Activated naive CD4-positive, alpha-beta T cell treated with anti-CD3 and anti-CD28 coated beads, Interleukin-2, amount 50 U/mL, for 24 hours (primary cell): ENCODE results near the gene PTPRK.

Source experiments
- H3K27ac Mint-ChIP-seq: one replicate; pipeline ENCODE4 v1.8.0; 2021; ENCODE audit warnings: mild to moderate bottlenecking, mixed read lengths
- H3K27me3 Mint-ChIP-seq: one replicate; pipeline ENCODE4 v1.8.0; 2021; ENCODE audit warnings: mixed read lengths
- H3K36me3 Mint-ChIP-seq: one replicate; pipeline ENCODE4 v1.8.0; 2021; ENCODE audit warnings: mixed read lengths
- H3K4me1 Mint-ChIP-seq: one replicate; pipeline ENCODE4 v1.8.0; 2021; ENCODE audit warnings: mixed read lengths
- H3K4me3 Mint-ChIP-seq: one replicate; pipeline ENCODE4 v1.8.0; 2021; ENCODE audit warnings: mild to moderate bottlenecking, mixed read lengths
- H3K9me3 Mint-ChIP-seq: one replicate; pipeline ENCODE4 v1.8.0; 2021; ENCODE audit warnings: mixed read lengths

The PTPRK gene

DNA sequence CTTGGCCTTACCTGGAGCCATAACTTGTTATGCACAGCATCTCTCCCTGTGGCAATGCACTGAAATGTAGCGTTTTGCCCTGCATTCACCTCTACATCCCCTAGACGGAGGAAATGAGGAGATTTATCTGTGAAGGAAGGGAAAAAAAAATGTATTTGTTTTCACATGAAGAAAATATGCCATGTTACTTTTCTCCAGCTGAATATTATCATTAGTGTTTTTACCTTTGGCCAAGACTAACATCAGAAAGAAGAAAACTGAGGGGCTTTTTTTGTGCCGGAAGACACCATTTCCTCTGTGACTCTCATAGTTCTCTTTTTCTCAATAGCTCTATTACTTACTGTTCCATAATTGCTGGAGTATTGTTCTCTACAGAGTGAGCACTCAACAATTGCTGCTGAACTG lies 280.4 kb downstream of the PTPRK start:
- no peaks in the 10 kb centered on the region for H3K27me3 Mint-ChIP-seq
- H3K9me3 Mint-ChIP-seq = peaks cover 8% of the 10 kb centered on the region
- H3K4me1 Mint-ChIP-seq = peaks cover 8% of the 10 kb centered on the region
- H3K27ac Mint-ChIP-seq = no peak overlapping the region
- H3K4me3 Mint-ChIP-seq = peak overlapping the region; percentile 49
- H3K36me3 Mint-ChIP-seq = no peaks in the 10 kb centered on the region

DNA sequence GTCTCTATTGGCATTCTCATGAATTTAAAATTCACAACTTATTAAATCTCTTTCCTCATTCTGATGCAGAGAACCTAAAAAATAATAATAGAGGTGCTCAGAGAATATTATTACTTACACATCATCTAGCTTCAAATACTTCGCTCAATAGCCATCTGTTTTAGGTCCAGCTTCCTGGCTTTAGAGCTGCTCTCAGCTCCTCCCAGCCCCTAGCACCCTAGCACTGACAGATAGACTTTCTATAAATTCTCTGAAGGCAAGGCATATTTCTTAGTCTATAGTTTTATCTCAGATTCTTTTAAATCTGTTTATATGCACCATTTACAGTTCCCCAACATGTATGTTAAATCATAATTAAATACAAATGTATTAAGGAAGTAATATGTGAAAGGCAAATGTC lies 281.3 kb downstream of the PTPRK start:
- Mint-ChIP-seq H3K9me3 (peaks cover 5% of the 10 kb centered on the region), H3K4me1 (peaks cover 8% of the 10 kb centered on the region), H3K27me3 (no peaks in the 10 kb centered on the region), H3K4me3 (no peak overlapping the region), H3K27ac (no peak overlapping the region), H3K36me3 (no peaks in the 10 kb centered on the region)

DNA sequence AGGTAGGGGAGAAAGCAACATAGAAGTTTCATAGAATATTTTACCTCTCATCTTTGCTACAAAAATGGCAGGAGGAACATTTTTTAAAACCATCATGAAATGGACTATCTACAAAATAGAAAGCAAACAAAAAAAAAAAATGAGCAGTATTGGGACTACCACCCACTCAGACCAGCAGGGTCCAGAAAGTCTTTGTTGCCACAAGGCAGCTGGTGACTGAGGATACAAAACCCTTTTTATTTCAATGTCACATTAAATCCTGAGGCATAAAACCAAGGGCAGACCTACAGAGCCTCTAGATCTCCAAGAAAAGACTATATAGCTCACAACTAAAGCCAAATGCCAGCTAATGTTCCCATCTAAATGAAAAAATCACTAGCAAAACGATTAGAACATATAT lies 282.2 kb downstream of the PTPRK start:
- Mint-ChIP-seq H3K27ac (no peak overlapping the region), H3K4me3 (no peak overlapping the region), H3K27me3 (no peaks in the 10 kb centered on the region), H3K4me1 (peaks cover 8% of the 10 kb centered on the region), H3K36me3 (no peaks in the 10 kb centered on the region), H3K9me3 (no peaks in the 10 kb centered on the region)

DNA sequence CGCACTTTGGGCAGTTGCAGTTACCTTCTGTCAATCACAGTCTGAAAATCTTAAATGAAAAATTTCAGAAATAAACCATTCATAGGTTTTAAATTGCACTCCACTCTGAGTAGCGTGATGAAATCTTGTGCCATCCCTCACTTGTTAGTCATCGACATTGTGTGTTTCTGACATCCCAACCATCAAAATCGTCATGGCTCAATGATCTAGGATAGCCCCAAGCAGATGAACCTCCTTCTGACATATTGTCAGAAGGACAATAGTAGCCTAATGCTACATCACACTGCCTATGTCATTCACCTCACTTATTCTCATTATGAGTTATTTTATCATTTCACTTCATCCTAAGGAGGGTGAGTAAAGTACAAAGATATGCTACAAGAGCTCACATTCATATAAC lies 284.8 kb downstream of the PTPRK start:
- H3K4me3 Mint-ChIP-seq = no peak overlapping the region
- H3K9me3 Mint-ChIP-seq = no peaks in the 10 kb centered on the region
- H3K27me3 Mint-ChIP-seq = no peaks in the 10 kb centered on the region
- no peaks in the 10 kb centered on the region for H3K36me3 Mint-ChIP-seq
- H3K4me1 Mint-ChIP-seq = peaks cover 8% of the 10 kb centered on the region
- no peak overlapping the region for H3K27ac Mint-ChIP-seq

DNA sequence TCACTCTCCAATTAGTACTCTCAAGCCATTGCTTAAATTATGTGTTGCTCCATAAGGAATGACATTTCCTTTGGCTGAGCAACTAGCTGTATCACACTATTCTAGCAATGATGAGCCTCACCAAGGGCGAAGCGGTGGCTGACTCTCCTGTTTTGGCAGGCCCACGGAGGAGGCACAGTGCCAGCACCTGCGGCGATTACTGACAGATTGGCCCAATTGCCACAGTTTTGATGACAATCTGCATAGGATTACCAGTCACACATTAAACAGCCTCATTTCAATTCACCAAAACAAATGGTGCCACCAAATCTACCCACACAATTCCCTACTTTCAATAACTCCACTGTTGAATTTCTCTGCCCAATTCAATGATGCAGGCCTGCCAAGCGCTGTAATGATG lies 286.9 kb downstream of the PTPRK start:
- no peaks in the 10 kb centered on the region for H3K9me3 Mint-ChIP-seq
- H3K36me3 Mint-ChIP-seq = no peaks in the 10 kb centered on the region
- H3K4me1 Mint-ChIP-seq = no peaks in the 10 kb centered on the region
- H3K27me3 Mint-ChIP-seq = no peaks in the 10 kb centered on the region
- no peak overlapping the region for H3K4me3 Mint-ChIP-seq
- no peak overlapping the region for H3K27ac Mint-ChIP-seq

DNA sequence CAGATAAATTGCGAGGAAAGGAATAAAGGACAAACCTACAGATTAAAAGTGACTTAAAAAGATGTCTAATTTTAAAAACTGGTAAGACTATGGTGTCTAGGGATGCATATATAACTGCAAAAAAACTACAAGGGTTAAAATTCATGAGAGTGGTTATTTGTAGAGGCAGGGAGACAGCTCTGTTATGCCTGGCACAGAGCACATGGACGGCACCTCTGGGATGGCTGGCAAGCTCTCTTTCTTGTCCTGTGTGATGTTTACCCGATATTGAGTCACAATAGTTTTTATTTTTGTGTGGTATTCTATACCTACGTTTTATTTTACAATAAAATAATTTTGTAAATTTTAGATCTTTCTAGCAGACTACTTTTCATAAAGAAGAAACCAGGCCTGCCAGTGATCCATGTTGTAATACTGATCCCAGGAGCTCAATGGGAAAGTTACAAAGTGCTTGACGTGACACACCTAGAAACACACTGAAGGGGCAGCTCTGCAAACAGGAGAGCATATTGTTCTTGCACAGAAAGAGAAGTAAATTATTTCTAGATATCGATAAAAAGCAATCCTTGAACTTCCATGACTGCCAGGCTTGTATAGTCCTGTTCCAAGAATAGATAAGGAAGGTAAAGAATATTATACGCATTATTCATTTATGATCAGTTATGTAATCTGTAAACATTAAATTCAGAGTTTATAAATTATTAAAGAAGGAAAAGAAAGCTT lies 290.0 kb downstream of the PTPRK start:
- Mint-ChIP-seq H3K27ac (no peak overlapping the region), H3K9me3 (no peaks in the 10 kb centered on the region), H3K4me3 (no peak overlapping the region), H3K4me1 (no peaks in the 10 kb centered on the region), H3K27me3 (no peaks in the 10 kb centered on the region), H3K36me3 (no peaks in the 10 kb centered on the region)

DNA sequence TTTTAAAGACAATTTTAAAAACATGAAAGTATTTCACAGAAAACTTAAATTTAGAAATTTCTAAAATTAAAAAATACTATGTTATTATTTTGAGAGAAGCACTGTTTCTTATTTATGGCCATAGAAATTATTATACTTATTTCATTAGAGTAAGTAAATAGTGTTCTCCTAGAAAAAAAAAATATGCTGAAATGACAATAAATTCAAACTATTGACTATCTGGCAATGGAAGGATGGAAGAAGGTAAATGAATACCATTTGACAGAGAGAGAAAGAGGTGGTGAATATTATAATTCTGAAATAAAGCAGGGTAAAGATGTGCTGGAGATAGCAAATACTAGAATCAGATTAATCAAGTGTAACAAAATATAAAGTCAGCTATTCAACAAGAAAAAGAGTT lies 294.8 kb downstream of the PTPRK start:
- Mint-ChIP-seq H3K4me3 (no peak overlapping the region), H3K27ac (no peak overlapping the region), H3K27me3 (no peaks in the 10 kb centered on the region), H3K9me3 (no peaks in the 10 kb centered on the region), H3K36me3 (no peaks in the 10 kb centered on the region), H3K4me1 (no peaks in the 10 kb centered on the region)

DNA sequence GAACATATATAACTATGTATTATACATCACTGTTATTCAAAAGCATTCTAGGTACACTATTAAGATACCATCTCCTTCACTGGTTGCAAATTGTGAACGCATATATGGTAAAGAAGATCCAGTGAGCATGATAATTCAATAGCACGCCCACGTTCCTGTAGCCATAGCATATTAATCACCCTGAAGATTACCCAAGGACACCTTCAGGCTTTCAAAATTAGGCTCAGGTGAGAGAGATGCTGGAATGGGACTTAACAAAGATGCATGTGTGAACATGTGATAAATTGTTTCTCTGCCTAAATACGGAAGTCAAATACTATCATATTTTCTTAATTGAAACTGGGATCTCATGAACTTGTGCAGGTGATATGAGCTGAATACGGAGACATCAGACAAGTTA lies 303.5 kb downstream of the PTPRK start:
- Mint-ChIP-seq H3K36me3 (no peaks in the 10 kb centered on the region), H3K9me3 (no peaks in the 10 kb centered on the region), H3K4me3 (no peak overlapping the region), H3K27ac (no peak overlapping the region), H3K27me3 (no peaks in the 10 kb centered on the region), H3K4me1 (no peaks in the 10 kb centered on the region)

DNA sequence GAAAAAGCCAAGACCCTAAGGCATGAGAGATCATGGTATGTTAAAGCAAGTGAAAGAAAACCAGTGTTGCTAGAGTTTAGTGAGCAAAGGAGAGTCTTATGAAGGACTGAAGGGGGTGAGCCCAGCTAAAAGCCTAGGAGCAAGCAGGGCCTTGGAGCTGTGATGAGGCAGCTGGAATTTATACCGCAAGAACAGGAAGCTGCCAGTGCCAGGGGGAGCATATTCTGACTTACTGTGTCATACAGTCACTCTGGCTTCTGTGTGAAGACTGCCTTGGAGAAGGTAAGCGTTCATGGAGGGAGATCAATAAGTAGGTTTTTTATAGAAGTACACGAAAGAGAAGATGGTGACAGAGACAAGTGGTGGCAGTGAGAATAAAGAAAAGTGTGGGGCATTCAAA lies 310.6 kb downstream of the PTPRK start:
- H3K27me3 Mint-ChIP-seq = no peaks in the 10 kb centered on the region

DNA sequence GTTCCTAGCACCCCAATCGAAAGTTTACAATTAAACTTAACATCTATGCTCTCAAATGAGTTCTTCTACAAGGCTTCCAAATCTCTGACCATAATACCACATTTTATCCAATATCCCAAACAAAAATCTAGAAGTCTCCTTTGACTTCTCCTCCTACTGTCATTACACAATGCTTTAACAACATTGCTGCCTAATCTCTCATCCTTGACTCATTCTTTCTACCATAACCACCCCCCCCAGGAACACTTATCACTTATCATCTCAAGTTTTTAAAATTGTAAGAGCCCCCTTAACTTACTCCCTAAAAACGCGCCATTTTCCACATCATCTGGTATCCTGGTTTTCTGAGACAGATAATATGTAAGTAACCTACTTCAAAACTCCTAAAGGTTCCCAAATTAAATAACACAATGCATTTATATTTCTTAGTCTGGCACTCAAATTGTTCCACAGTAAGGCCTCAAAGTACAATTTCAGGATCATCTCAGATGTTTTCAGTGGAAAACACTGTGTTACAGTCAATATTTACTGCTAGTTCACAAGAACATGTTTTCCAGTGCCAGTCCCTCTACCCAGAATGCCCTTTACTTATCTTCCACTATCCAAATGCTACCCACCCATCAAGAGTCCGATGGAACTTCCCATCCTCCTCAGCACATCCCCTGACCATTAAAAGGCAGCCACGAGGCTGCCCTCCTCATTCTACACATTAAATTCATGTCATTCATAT lies 311.4 kb downstream of the PTPRK start:
- Mint-ChIP-seq H3K27ac (no peak overlapping the region), H3K36me3 (no peaks in the 10 kb centered on the region), H3K4me1 (peaks cover 5% of the 10 kb centered on the region), H3K27me3 (no peaks in the 10 kb centered on the region), H3K9me3 (no peaks in the 10 kb centered on the region), H3K4me3 (no peak overlapping the region)

More for the DNA sequence above, 310.6 kb downstream of the PTPRK start:
- Mint-ChIP-seq H3K9me3 (no peaks in the 10 kb centered on the region), H3K36me3 (no peaks in the 10 kb centered on the region), H3K27ac (no peak overlapping the region), H3K4me3 (no peak overlapping the region), H3K4me1 (peaks cover 5% of the 10 kb centered on the region)

DNA sequence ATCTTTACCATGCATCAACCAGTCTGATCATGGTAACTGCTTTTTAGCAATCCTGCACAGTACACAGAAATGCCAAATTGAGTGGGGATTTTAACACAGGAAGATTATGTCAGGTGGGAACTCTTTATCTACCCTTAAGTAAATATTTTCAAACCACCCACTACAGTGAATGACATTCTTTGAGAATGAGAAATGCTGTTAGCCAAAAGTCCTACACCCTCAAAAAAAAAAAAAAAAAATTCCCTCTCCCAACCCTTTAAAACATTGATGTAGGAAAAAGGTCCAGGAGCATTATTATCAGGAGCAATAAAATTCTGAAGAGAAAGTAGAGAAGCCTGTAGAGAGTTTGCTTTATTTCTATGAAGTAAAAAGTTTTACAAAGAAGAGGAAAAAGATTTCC lies 312.3 kb downstream of the PTPRK start:
- peaks cover under 1% of the 10 kb centered on the region for H3K9me3 Mint-ChIP-seq
- no peaks in the 10 kb centered on the region for H3K36me3 Mint-ChIP-seq
- H3K4me3 Mint-ChIP-seq = no peak overlapping the region
- H3K27ac Mint-ChIP-seq = no peak overlapping the region
- H3K27me3 Mint-ChIP-seq = no peaks in the 10 kb centered on the region
- peaks cover 5% of the 10 kb centered on the region for H3K4me1 Mint-ChIP-seq

DNA sequence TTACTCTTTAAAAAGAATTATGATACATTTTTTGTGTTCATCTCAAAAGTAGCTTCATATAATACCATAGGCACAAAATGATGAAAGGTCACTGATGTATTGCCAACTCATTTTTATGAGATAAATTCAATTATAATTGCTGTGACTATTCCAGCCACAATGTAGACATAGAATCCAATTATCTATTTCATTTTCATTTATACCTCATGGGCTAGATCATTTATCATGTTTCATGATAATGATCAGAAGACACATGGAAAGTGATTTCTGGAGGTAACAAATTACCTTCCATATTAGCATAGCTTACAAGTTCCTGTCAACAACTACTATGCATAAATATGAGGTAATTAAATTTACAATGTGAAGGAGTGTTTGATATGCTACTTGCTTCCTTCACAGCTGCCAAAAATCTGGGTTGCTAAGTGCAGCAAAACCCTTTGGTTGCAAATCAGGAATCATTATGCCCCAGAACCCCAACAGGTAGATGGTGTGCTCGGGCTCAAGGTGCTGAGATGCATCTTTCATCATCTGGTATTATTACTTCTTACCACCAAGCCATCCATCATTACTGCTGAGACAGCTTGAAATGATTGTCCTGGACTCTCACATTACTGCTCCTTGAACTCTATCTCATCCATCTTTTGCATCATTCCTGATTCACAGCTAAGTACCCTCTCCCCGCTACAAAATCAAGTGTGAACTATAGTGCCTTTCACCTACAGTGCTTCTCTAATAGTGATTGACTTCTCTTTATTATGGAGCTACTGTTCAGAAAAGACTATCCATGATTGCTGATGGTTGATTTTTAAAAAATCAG lies 313.6 kb downstream of the PTPRK start:
- Mint-ChIP-seq H3K27ac (no peak overlapping the region), H3K36me3 (no peaks in the 10 kb centered on the region), H3K27me3 (no peaks in the 10 kb centered on the region), H3K4me1 (peaks cover 5% of the 10 kb centered on the region), H3K9me3 (peaks cover 4% of the 10 kb centered on the region), H3K4me3 (no peak overlapping the region)

DNA sequence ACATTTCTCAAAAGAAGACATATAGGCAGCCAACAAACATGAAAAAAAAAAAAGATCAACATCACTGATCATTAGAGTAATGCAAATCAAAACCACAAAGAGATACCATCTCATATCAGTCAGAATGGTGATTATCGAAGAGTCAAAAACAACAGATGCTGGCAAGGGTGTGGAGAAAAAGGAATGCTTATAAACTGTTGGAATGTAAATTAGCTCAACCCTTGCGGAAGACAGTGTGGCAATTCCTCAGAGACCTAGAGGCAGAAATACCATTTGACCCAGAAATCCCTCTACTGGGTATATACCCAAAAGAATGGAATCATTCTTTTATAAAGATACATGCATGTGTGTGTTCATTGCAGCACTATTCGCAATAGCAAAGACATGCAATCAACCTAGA lies 315.8 kb downstream of the PTPRK start:
- peaks cover 4% of the 10 kb centered on the region for H3K9me3 Mint-ChIP-seq
- no peak overlapping the region for H3K4me3 Mint-ChIP-seq
- H3K36me3 Mint-ChIP-seq = no peaks in the 10 kb centered on the region
- no peak overlapping the region for H3K27ac Mint-ChIP-seq
- H3K4me1 Mint-ChIP-seq = peaks cover 5% of the 10 kb centered on the region
- H3K27me3 Mint-ChIP-seq = no peaks in the 10 kb centered on the region

DNA sequence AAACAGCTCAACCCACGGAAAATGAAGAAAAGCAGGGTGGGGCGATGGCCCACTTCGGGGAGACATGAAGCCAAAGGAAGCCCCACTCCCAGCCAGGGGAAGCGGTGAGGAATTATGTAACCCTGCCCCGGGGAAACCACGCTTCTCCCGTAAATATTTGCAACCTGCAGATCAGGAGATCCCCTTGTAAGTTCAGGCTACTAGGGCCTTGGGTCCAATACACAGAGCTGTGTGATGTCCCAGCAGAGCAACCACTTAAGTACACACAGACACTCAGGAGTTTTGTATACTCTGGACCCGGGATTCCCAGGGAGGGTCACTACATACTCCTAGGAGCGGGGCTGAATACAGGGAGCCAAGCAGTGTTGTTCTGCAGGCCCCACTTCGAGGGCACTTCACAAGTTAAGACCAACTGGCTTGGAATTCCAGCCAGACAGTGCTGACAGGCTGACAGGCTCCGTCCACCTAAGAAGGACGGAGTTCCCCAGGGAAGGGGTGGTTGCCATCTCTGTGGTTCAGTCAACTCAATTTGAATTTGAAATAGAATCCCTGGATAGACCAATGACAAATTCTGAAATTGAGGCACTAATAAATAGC lies 318.1 kb downstream of the PTPRK start:
- H3K4me1 Mint-ChIP-seq = no peaks in the 10 kb centered on the region
- peaks cover 4% of the 10 kb centered on the region for H3K9me3 Mint-ChIP-seq
- H3K27me3 Mint-ChIP-seq = no peaks in the 10 kb centered on the region
- peak overlapping the region; percentile 32 for H3K27ac Mint-ChIP-seq
- H3K36me3 Mint-ChIP-seq = no peaks in the 10 kb centered on the region
- no peak overlapping the region for H3K4me3 Mint-ChIP-seq

DNA sequence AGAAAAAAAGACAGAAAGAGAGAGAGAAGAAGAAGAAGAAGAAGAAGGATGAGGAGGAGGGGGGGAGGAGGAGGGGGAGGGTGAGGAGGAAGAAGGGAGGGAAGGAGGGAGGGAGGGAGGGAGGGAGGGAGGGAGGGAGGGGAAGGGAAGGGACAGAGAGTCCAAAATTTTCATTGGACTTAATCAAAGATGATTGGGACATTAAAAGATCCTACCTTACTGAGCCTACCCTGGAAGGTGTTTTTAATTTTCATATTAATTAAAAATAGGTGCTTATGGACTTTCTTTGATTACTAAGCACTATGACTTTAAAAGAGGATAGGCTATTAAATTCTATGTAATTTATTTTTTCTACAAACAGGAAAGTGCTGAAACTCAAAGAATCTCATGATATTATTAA lies 319.6 kb downstream of the PTPRK start:
- Mint-ChIP-seq H3K4me3 (no peak overlapping the region), H3K27me3 (no peaks in the 10 kb centered on the region), H3K4me1 (no peaks in the 10 kb centered on the region), H3K36me3 (no peaks in the 10 kb centered on the region), H3K27ac (no peak overlapping the region), H3K9me3 (peaks cover 4% of the 10 kb centered on the region)

DNA sequence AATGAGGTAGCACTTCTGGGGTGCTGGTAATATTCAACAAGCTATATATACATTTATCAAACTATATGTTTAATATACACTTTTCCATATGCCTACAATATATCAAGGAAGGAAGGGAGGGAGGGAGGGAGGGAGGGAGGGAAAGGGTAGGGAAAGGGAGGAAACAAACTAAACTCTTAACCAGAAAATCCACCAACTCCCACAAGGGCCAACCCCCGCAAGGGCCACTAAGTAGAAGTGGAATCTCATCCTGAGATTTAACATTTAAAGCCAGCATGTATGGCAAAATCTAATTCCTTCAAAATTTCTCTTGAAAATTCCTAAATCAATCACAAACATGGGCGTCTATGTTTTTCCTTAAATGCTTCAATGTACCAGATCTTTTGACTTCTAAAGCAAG lies 320.9 kb downstream of the PTPRK start:
- Mint-ChIP-seq H3K4me3 (no peak overlapping the region), H3K27me3 (no peaks in the 10 kb centered on the region), H3K27ac (no peak overlapping the region), H3K4me1 (no peaks in the 10 kb centered on the region), H3K36me3 (no peaks in the 10 kb centered on the region), H3K9me3 (peaks cover 4% of the 10 kb centered on the region)
